ENCODE results near the gene RAPGEF2. TPM values are rescaled to one million over a fixed set of nuclear protein-coding genes. Genes with fewer than 3 reads are reported as not detected.

Gene RAPGEF2
- total RNA-seq, 1 donor from 2014 or later = 31.0 TPM

GRCh38 chr4:159146488-159146887, 43.6 kb downstream of the RAPGEF2 start:
- TF ChIP-seq CTCF (IDR thresholded peaks at IDR 0.05) = no peak
- no peaks in the 10 kb centered on the region for H3K27me3 Mint-ChIP-seq (ENCODE audit: low read depth)
- no peak for DNase-seq (ENCODE audit: low spot score)
- no peak overlapping the region for H3K27ac Mint-ChIP-seq (ENCODE audit: unreplicated experiment)
- peaks cover 36% of the 10 kb centered on the region for H3K4me1 Mint-ChIP-seq (ENCODE audit: low read depth)
- no peak overlapping the region for H3K4me3 Mint-ChIP-seq (ENCODE audit: unreplicated experiment)
- no peaks in the 10 kb centered on the region for H3K9me3 Mint-ChIP-seq (ENCODE audit: low read depth)
- no peaks in the 10 kb centered on the region for H3K36me3 Mint-ChIP-seq (ENCODE audit: low read depth)

- no peak overlapping the region for H3K4me3 Mint-ChIP-seq (ENCODE audit: unreplicated experiment)
- no peaks in the 10 kb centered on the region for H3K9me3 Mint-ChIP-seq (ENCODE audit: low read depth)
- H3K4me1 Mint-ChIP-seq (ENCODE audit: low read depth) = peaks cover 42% of the 10 kb centered on the region
- no peaks in the 10 kb centered on the region for H3K36me3 Mint-ChIP-seq (ENCODE audit: low read depth)
- no peak for DNase-seq (ENCODE audit: low spot score)
- no peak for TF ChIP-seq CTCF (IDR thresholded peaks at IDR 0.05)
- H3K27ac Mint-ChIP-seq (ENCODE audit: unreplicated experiment) = no peak overlapping the region
- no peaks in the 10 kb centered on the region for H3K27me3 Mint-ChIP-seq (ENCODE audit: low read depth)
Measured at GRCh38 chr4:159148441-159148840, 45.6 kb downstream of the RAPGEF2 start.

- Mint-ChIP-seq H3K4me3 (ENCODE audit: unreplicated experiment) (no peak overlapping the region), H3K27ac (ENCODE audit: unreplicated experiment) (no peak overlapping the region), H3K9me3 (ENCODE audit: low read depth) (no peaks in the 10 kb centered on the region), H3K4me1 (ENCODE audit: low read depth) (peaks cover 32% of the 10 kb centered on the region), H3K27me3 (ENCODE audit: low read depth) (no peaks in the 10 kb centered on the region), H3K36me3 (ENCODE audit: low read depth) (no peaks in the 10 kb centered on the region)
- DNase-seq (ENCODE audit: low spot score) = no peak
- TF ChIP-seq CTCF (IDR thresholded peaks at IDR 0.05) = no peak
Measured at GRCh38 chr4:159149666-159150065, 46.8 kb downstream of the RAPGEF2 start.

GRCh38 chr4:159150396-159150795, 47.5 kb downstream of the RAPGEF2 start:
- H3K4me1 Mint-ChIP-seq (ENCODE audit: low read depth) = peaks cover 35% of the 10 kb centered on the region
- TF ChIP-seq CTCF (IDR thresholded peaks at IDR 0.05) = no peak
- no peaks in the 10 kb centered on the region for H3K9me3 Mint-ChIP-seq (ENCODE audit: low read depth)
- H3K4me3 Mint-ChIP-seq (ENCODE audit: unreplicated experiment) = no peak overlapping the region
- no peaks in the 10 kb centered on the region for H3K36me3 Mint-ChIP-seq (ENCODE audit: low read depth)
- DNase-seq (ENCODE audit: low spot score) = no peak
- H3K27me3 Mint-ChIP-seq (ENCODE audit: low read depth) = no peaks in the 10 kb centered on the region
- H3K27ac Mint-ChIP-seq (ENCODE audit: unreplicated experiment) = no peak overlapping the region

- TF ChIP-seq CTCF (IDR thresholded peaks at IDR 0.05) = no peak
- no peaks in the 10 kb centered on the region for H3K27me3 Mint-ChIP-seq (ENCODE audit: low read depth)
- H3K4me3 Mint-ChIP-seq (ENCODE audit: unreplicated experiment) = no peak overlapping the region
- H3K4me1 Mint-ChIP-seq (ENCODE audit: low read depth) = peaks cover 32% of the 10 kb centered on the region
- no peaks in the 10 kb centered on the region for H3K36me3 Mint-ChIP-seq (ENCODE audit: low read depth)
- DNase-seq (ENCODE audit: low spot score) = no peak
- H3K9me3 Mint-ChIP-seq (ENCODE audit: low read depth) = no peaks in the 10 kb centered on the region
- H3K27ac Mint-ChIP-seq (ENCODE audit: unreplicated experiment) = no peak overlapping the region
Measured at GRCh38 chr4:159150821-159151390, 48.0 kb downstream of the RAPGEF2 start.
